T47D (cell line): ENCODE data around the gene KRTAP5-10.
"Not testable (repeated sequence)": the region's sequence is repeated elsewhere in the genome, so short reads cannot be mapped to it uniquely, and the experiment has no call there.

Experiments used
- DNase-seq, 2 experiments: peaks; one replicate each; pipeline versions ENCODE4 v3.0.0 to v3.0.0-alpha.2; 2011 to 2012; ENCODE audit warnings: low read depth in 1 of 2, low spot score in 1 of 2
- JUND ChIP-seq: IDR thresholded peaks from 2 replicates; pipeline ENCODE4 v1.6.1; 2012; ENCODE audit warnings: low read depth
- in situ Hi-C: cut with HindIII; loops from 2 replicates; pipeline ENCODE4 v1.10.0; 2016; ENCODE audit warnings: low sequenced_read_pairs, low pct_unique_long_range_greater_than_20kb

KRTAP5-10 gene

DNA sequence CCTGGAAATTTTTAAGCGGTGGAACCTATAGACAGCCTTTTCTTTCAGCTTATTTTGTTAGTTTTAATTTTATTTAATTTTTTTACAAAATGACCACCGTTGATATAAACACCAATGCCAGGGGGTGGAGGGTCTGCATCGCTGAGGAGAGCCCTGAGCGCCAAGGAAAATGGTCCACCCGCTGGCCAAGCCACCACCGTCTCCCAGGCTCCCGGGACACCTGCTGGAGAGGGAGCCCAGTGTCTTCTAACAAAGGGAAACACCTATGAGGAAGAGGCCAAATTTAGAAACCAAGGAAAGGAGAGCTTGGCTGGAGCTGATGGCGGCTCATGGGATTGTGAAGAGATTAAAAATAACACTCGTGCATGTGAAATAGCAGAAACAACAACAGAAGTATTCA is 27.8 kb upstream of the KRTAP5-10 start:
- in situ Hi-C loops, result no loop called here
- TF ChIP-seq JUND, result no peak
- DNase-seq, result no peak

DNA sequence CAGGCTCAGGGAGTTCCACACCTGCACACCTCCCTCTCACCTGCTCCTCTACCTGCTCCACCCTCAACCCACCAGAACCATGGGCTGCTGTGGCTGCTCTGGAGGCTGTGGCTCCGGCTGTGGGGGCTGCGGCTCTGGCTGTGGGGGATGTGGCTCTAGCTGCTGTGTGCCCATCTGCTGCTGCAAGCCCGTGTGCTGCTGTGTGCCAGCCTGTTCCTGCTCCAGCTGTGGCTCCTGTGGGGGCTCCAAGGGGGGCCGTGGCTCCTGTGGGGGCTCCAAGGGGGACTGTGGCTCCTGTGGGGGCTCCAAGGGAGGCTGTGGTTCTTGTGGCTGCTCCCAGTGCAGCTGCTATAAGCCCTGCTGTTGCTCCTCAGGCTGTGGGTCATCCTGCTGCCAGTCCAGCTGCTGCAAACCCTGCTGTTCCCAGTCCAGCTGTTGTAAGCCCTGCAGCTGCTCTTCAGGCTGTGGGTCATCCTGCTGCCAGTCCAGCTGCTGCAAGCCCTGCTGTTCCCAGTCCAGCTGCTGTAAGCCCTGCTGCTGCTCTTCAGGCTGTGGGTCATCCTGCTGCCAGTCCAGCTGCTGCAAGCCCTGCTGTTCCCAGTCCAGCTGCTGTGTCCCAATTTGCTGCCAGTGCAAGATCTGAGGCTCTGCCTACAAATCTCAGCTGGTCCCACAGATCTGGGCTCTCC is 27.2 kb upstream of the KRTAP5-10 start, which contains the start of gene KRTAP5-8:
TSS of gene KRTAP5-8 (plus strand) at position 49 of the 689 bp plus-strand sequence. CDS start at position 80, 31 bp downstream.
- in situ Hi-C loops, DNase-seq: not testable (repeated sequence)

- in situ Hi-C loops, result no loop called here
- no peak for DNase-seq
- TF ChIP-seq JUND, result no peak
These were observed 26.7 kb upstream of the KRTAP5-10 start for GRCh38 chr11:71538666-71538990.

DNA sequence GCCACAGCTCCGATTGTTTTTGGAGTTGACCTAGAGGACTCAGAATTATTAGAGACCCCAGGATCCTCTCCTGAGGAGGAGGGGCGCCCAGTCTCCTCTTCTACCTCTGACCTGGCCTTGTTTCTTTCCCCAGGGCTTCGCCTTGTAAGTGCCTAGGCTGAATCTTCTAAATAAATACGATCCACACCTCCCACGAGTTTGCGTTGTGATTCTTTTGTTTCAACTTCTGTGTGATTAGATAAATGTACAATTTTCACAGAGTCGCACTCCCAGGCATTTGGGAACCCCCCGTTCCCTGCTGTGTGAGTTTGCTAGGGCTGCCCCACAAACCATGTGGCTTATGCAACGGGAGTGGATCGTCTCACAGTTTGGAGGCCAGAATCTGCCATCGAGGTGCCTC is 26.3 kb upstream of the KRTAP5-10 start:
- TF ChIP-seq JUND, result no peak
- DNase-seq, result no peak
- in situ Hi-C loops, result no loop called here

GRCh38 chr11:71539971-71540370 is 25.4 kb upstream of the KRTAP5-10 start:
- DNase-seq, in situ Hi-C loops: not testable (repeated sequence)

GRCh38 chr11:71540521-71541304 is 24.6 kb upstream of the KRTAP5-10 start:
- in situ Hi-C loops, DNase-seq: not testable (repeated sequence)

- in situ Hi-C loops, result no loop called here
- DNase-seq, result no peak
- TF ChIP-seq JUND, result no peak
These were observed 23.0 kb upstream of the KRTAP5-10 start for GRCh38 chr11:71542382-71542781.

- TF ChIP-seq JUND, result no peak
- in situ Hi-C loops, result no loop called here
- no peak for DNase-seq
These were observed 22.2 kb upstream of the KRTAP5-10 start for GRCh38 chr11:71542879-71543777.

DNA sequence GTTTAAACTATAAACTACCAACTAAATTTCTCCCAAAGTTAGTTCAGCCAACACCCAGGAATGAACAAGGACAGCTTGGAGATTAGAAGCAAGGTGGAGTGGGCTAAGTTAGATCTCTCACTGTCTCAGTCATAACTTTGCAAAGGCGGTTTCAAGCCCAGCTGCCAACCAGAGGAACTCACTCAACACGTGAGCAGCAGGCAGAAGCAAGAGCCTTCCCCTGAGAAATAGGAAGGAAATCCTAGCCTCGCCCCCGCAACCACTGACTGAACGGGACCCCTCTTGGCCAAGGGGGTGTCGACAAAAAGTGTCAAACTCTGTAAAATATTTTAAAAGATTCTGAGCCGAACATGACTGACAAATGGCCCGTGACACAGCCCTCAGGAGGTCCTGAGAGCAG is 21.5 kb upstream of the KRTAP5-10 start:
- TF ChIP-seq JUND, result no peak
- DNase-seq, result no peak
- in situ Hi-C loops, result no loop called here

- no peak for TF ChIP-seq JUND
- DNase-seq, result no peak
- in situ Hi-C loops, result no loop called here
These were observed 20.7 kb upstream of the KRTAP5-10 start for GRCh38 chr11:71544525-71545214.

- no peak for DNase-seq
- in situ Hi-C loops, result no loop called here
- no peak for TF ChIP-seq JUND
These were observed 19.9 kb upstream of the KRTAP5-10 start for GRCh38 chr11:71545405-71545966.

DNA sequence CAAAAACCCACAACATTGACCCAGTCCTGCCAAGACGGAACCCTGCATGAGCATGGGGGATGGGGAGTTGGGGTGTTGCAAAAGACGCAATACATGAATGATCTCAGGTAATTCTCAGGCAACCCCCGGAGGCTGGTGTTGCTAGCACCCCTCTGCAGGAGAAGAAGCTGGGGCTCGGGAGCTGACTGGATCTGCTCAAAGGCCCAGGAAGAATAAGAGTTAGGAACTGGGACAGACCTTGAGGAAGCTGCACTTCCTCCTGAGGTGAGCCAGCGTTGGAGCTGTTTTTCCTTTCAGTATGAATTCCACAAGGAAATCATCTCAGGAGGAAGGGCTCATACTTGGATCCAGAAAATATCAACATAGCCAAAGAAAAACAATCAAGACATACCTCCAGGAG is 17.2 kb upstream of the KRTAP5-10 start, which contains the start of gene KRTAP5-9:
TSS of gene KRTAP5-9 (plus strand) at position 301 of the 400 bp plus-strand sequence. CDS start 238 bp downstream, outside the sequence.
- DNase-seq, result no peak
- in situ Hi-C loops, result no loop called here
- TF ChIP-seq JUND, result no peak
